GM19463 (cell line): Measurements from ENCODE around the gene RRAGB.
A peak's percentile ranks its signal among the peaks of the same experiment; 100 is the strongest.
"Not testable (repeated sequence)": the region's sequence is repeated elsewhere in the genome, so short reads cannot be mapped to it uniquely, and the experiment has no call there.

Source experiments
- ATAC-seq: cut with Tn5 transposase; IDR thresholded peaks from one replicate; pipeline ENCODE4 v1.9.1; 2021; ENCODE audit warnings: mild to moderate bottlenecking, moderate library complexity; ENCODE audit not compliant: unreplicated experiment

RRAGB gene

DNA sequence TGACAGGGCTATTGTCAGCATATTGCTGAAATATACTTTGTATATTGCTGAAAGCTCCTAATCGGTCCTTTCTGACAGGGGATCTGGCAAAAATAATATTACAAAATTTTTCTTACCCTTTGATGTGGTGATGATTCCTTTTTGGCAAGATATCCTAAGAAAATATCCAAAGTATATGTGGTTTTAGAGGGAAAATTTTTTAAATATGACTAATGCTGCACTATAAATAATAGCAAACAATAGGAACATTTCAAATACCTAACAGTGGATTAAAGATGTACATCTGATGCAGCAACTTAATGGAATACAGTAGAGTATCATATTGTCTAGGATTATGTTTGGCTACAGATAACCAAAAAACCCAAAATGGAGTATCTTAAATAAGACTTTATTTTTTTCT is 49.6 kb downstream of the RRAGB start:
- no peak for ATAC-seq

GRCh38 chrX:55774419-55774818 is 56.9 kb downstream of the RRAGB start:
- not testable (repeated sequence) for ATAC-seq

DNA sequence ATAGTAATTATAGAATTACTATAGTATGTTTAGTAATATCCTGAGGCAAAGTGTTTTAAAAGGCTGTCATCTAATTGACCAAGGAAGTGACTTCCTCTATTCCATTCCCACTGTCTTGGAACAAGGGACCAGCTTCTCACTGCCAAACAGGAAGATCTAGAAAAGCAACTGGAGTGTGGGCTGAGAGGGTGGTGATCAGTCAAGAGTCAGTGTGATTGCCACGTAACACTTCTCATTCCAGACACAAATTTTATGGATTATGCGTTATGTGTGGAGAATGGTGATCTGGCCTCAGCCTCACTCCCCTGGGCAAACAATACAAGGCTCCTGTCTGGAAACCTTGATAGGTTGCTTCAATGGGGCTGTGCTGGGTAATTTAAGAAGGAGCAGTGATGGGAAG is 60.0 kb downstream of the RRAGB start:
- no peak for ATAC-seq

- no peak for ATAC-seq
These were observed 60.8 kb downstream of the RRAGB start for GRCh38 chrX:55778322-55778721.

GRCh38 chrX:55783723-55784122 is 66.2 kb downstream of the RRAGB start:
- no peak for ATAC-seq

DNA sequence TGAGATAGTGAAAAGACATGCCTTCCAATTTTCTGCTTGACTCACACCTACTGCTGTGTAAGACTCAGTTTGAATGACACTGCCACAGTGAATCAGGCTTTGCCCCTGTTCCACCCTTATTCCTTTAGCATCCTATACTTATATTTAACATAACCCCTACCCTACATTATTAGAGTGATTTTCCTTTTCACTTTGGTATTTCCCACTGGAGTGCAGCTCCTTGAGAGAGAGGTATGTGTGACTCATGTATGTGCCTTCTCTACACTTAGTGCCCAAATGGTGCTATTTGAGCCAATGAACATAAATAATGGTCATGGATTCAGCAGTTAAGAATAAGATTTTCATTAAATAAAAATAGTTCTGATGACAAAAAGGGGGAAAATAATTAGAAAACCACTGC is 69.5 kb downstream of the RRAGB start:
- no peak for ATAC-seq

DNA sequence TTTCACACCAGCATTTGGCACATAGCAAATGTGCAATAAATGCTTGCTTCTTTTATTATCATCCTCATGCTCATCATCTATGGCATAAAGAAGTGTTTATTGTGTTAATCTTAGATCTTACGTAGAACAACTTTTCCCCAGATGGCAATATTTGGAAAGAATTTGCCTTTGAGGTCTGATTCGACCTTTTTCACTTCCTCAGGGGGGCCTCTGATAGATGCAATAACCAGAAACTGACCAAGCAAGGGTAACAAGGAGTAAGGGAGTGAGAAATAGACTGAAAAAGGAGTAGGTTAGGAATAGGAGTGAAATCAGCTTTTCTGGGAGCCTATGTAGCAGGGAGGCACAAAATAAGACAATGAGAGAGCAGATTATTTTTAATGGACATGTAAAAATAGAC is 70.2 kb downstream of the RRAGB start:
- ATAC-seq: no peak

- ATAC-seq: peak; percentile 97
These were observed 76.9 kb downstream of the RRAGB start for GRCh38 chrX:55794405-55794804.

- ATAC-seq: no peak
These were observed 78.9 kb downstream of the RRAGB start for GRCh38 chrX:55796496-55796895.

DNA sequence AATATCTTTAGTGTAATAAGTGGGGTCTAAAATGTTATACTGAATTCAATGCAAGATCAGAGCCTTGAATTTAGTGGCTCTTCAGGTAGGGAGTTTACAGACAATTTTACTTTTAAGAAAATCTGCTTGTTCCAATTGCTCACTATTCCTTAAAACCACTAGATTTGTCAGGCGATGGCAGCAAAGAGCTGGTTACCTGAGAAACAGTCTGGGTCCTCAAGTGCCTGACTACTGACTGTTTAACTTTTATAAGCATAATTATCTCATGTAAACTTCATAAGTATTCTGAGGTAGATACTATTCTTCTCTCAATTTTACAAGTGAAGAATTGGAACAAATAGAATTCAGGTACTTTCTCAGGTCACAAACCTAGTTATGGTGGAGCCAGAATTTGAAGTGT is 84.3 kb downstream of the RRAGB start:
- ATAC-seq: no peak
